AG09319 (cell line): ENCODE results near the gene ARHGAP21.

Source experiments
- DNase-seq: peaks from one replicate; pipeline ENCODE4 v3.0.0-alpha.2; 2010; ENCODE audit warnings: low read depth; ENCODE audit errors: extremely low read depth
- TF ChIP-seq, protein P1 (sequence below): IDR thresholded peaks from 2 replicates; pipeline ENCODE4 v1.5.1; 2011; ENCODE audit warnings: low read depth, mild to moderate bottlenecking, inconsistent platforms, low read length, moderate library complexity

The ARHGAP21 gene

DNA sequence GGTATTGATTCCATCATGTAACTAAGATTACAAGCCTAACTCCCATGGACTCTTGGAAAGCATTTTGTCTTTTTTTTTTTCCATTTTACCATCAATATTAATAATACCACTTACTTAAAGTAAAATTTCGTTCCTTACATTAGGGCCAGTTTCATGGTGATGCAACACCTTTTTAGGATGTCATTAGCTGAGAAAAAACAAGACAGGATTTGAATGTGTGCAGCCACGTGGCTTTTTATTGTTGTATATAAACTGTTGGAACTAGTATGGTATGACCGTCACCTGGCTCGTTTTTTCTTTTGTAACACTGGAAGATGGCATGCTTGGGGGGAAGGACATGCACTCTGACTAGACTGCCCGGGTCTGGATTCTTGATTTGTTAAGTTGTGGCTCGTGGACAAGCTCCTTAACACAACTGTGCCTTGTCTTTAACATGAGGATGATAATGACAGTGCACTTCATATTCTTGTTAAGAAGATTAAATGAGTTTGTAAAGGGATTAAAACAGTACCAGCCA, 42.1 kb downstream of the ARHGAP21 start:
- TF ChIP-seq, protein P1, sequence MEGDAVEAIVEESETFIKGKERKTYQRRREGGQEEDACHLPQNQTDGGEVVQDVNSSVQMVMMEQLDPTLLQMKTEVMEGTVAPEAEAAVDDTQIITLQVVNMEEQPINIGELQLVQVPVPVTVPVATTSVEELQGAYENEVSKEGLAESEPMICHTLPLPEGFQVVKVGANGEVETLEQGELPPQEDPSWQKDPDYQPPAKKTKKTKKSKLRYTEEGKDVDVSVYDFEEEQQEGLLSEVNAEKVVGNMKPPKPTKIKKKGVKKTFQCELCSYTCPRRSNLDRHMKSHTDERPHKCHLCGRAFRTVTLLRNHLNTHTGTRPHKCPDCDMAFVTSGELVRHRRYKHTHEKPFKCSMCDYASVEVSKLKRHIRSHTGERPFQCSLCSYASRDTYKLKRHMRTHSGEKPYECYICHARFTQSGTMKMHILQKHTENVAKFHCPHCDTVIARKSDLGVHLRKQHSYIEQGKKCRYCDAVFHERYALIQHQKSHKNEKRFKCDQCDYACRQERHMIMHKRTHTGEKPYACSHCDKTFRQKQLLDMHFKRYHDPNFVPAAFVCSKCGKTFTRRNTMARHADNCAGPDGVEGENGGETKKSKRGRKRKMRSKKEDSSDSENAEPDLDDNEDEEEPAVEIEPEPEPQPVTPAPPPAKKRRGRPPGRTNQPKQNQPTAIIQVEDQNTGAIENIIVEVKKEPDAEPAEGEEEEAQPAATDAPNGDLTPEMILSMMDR = no peak
- DNase-seq = no peak

DNA sequence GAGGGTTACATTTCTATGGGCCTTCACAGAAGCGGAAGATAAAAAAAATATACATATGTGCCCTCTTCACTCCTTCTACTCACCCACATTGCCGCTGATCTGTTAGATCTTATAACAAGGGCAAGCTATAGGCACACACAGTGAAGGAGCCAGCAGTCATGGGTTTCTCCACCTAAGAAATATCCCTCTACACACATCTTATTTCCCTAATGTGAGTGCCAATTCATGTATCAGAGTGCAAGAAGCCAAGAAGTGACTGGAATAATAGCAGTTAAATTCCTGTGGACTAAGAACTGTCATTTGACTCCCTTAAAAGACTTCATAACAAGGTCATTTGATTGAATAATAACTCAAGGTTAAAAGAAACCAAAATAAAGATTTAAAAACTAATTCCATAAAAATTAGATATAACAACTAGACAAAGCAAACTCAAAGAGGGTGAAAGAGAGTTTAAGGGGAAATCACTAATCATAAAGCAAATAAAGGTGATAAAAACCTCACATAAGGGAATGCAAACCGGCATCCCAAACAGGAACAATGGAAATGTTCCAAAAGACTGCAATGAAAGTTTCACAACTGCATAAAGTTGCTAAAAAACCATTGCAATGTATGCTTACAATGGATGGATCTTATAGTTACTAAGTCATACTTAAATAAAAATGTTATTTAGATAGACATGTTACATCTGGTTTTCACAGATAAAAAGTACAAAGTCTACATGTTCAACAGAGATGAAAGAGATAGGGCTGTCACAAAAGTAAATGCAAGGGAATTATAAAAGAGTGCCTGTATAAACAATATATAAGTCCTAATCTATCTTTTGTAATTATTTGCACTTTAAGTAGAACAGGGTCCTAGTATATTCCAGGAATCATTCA, 42.8 kb downstream of the ARHGAP21 start:
- no peak for DNase-seq
- TF ChIP-seq, protein P1 = no peak

GRCh38 chr10:24678757-24679156, 44.9 kb downstream of the ARHGAP21 start:
- TF ChIP-seq, protein P1 = no peak

GRCh38 chr10:24674892-24675632, 48.6 kb downstream of the ARHGAP21 start:
- no peak for DNase-seq
- TF ChIP-seq, protein P1 = no peak

More at GRCh38 chr10:24678757-24679156, 44.9 kb downstream of the ARHGAP21 start:
- no peak for DNase-seq

DNA sequence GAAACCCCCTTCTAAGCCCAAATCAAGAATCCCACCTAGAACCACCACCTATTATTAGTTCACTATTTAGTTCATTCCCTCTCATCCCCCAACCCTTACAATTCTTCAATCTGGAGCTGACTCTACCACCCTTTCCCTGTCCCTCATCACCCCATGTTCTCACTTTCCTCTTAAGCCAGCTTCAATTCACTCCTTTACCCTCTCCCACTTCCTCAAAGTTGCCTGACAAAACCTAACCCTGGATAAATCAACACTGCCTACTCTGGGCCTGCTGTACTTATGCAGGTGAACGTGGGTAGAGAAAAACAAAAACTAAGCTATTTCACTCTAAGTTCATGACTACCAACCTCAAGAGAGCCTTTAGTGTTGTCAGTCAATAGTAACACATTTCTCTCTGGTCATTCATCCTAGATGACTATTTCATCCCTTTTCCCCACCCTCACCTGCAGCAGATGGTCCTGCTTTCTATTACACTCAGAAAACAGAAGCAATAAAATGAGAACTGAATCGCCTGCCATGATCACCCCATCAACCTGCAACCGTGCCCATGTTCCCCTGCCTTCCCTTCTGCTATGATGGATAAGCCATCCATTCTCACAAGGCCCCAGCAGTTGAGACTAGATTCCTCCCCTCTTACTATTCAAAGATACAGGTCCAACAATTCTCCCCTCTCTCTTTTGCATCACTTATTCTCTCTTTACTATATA, 52.6 kb downstream of the ARHGAP21 start:
- DNase-seq = no peak
- TF ChIP-seq, protein P1 = no peak

DNA sequence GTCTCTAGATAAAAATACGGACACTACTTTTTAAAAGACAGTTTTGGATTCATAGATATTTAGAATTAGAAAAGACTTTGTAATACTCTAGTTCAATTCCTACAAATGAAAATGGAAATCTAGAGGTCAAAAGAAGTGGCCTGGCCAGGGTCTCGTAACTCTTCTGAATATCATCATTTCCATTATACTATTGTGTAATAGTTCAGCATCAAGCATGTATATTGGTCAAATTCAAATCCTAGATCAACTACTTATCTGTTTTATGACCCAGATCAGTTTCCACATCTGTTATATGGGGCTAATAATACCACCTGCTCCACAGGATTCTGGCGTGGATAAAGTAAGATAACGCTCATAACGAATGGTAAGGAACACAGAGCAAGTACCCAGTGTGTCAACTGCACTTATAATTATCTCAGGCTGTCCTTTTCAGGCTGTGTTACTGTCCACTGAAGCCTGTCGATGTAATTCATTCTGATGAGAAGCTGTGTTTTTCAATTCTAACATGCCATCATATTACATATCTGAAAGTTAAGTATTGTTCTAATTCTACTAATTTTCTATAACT, 54.3 kb downstream of the ARHGAP21 start:
- DNase-seq = no peak
- TF ChIP-seq, protein P1 = no peak
